Activated CD4-positive, alpha-beta T cell treated with anti-CD3 and anti-CD28 coated beads for 36 hours (primary cell): Measurements from ENCODE around the gene PLLP. TPM values are rescaled to one million over a fixed set of nuclear protein-coding genes. Genes with fewer than 3 reads are reported as not detected.
"Not testable (repeated sequence)": the region's sequence is repeated elsewhere in the genome, so short reads cannot be mapped to it uniquely, and the experiment has no call there.

Experiments
- ATAC-seq: fragments of 200-7000 bp; cut with Tn5 transposase; one replicate; pipeline ENCODE4 v1.10.0; 2021; ENCODE audit warnings: mild to moderate bottlenecking, moderate library complexity
- CTCF ChIA-PET: fragments of 350-600 bp; sonication (Branson Sonifier 250); formaldehyde crosslinking; loops from one replicate; lab custom pipeline; 2021; ENCODE audit warnings: antibody characterized with exemption; lab: Charles Lee
- POLR2A ChIA-PET: fragments of 350-600 bp; sonication (Branson Sonifier 250); formaldehyde crosslinking; loops from one replicate; lab custom pipeline; 2021; ENCODE audit warnings: antibody characterized with exemption, inconsistent platforms; lab: Charles Lee
- DNase-seq: peaks from one replicate; pipeline ENCODE4 v3.0.0-alpha.2; 2020
- H3K27ac Mint-ChIP-seq: one replicate; pipeline ENCODE4 v1.8.0; 2021; ENCODE audit warnings: mixed read lengths
- H3K27me3 Mint-ChIP-seq: one replicate; pipeline ENCODE4 v1.8.0; 2021; ENCODE audit warnings: mixed read lengths
- H3K36me3 Mint-ChIP-seq: one replicate; pipeline ENCODE4 v1.8.0; 2021; ENCODE audit warnings: low read depth, mixed read lengths
- H3K4me1 Mint-ChIP-seq: one replicate; pipeline ENCODE4 v1.8.0; 2021; ENCODE audit warnings: mixed read lengths
- H3K4me3 Mint-ChIP-seq: one replicate; pipeline ENCODE4 v1.8.0; 2021; ENCODE audit warnings: mild to moderate bottlenecking, moderate library complexity, mixed read lengths
- H3K9me3 Mint-ChIP-seq: one replicate; pipeline ENCODE4 v1.8.0; 2021; ENCODE audit warnings: low read depth, mixed read lengths
- intact Hi-C, 2 experiments: fragments of 100-400 bp; cut with DNase I in 1 of 2; cut with micrococcal nuclease in 1 of 2; formaldehyde crosslinking; loops; one replicate each; pipeline versions ENCODE4 v1.14.2 to v1.15.1; 2022 to 2024; cut with DNase I, micrococcal nuclease
- total RNA-seq, 2 experiments: library from RNA; stranded (reverse); gene quantifications; one replicate each; pipeline ENCODE4 v1.2.3, GENCODE V29; 2021

Gene PLLP
- total RNA-seq, 2 experiments from 2014 or later, result 0.30 to 0.33 TPM

- POLR2A ChIA-PET, result no interaction called here
- H3K27me3 Mint-ChIP-seq, result no peaks in the 10 kb centered on the region
Observed at GRCh38 chr16:57271867-57272495, 12.5 kb downstream of the PLLP start.

GRCh38 chr16:57271063-57271345, 13.5 kb downstream of the PLLP start:
- Mint-ChIP-seq H3K27me3 (no peaks in the 10 kb centered on the region), H3K4me1 (peaks cover 33% of the 10 kb centered on the region), H3K9me3 (no peaks in the 10 kb centered on the region), H3K27ac (no peak overlapping the region), H3K4me3 (no peak overlapping the region), H3K36me3 (no peaks in the 10 kb centered on the region)
- ChIA-PET POLR2A (no interaction called here), CTCF (no interaction called here)
- intact Hi-C loops, result no loop called here
- ATAC-seq (no peak), DNase-seq (no peak)

More at GRCh38 chr16:57271867-57272495, 12.5 kb downstream of the PLLP start:
- H3K4me3 Mint-ChIP-seq, result no peak overlapping the region
- no peak overlapping the region for H3K27ac Mint-ChIP-seq
- ATAC-seq (no peak), DNase-seq (no peak)
- no peaks in the 10 kb centered on the region for H3K9me3 Mint-ChIP-seq
- intact Hi-C loops, result no loop called here
- H3K36me3 Mint-ChIP-seq, result no peaks in the 10 kb centered on the region
- CTCF ChIA-PET, result interaction anchor here (0.7 kb wide), 1 partner anchor 716 kb away, joined by 3 read pairs; no protein-coding TSS in a partner anchor
- peaks cover 30% of the 10 kb centered on the region for H3K4me1 Mint-ChIP-seq

- ChIA-PET CTCF (no interaction called here), POLR2A (interaction anchor here (1.0 kb wide), 1 partner anchor 201 kb away, joined by 4 read pairs; no protein-coding TSS in a partner anchor)
- no peak for ATAC-seq
- Mint-ChIP-seq H3K27ac (no peak overlapping the region), H3K4me3 (no peak overlapping the region), H3K9me3 (no peaks in the 10 kb centered on the region), H3K27me3 (no peaks in the 10 kb centered on the region), H3K4me1 (peaks cover 38% of the 10 kb centered on the region), H3K36me3 (no peaks in the 10 kb centered on the region)
- intact Hi-C loops, result no loop called here
- DNase-seq, result no peak
Observed at GRCh38 chr16:57270221-57271062, 14.0 kb downstream of the PLLP start.

DNA sequence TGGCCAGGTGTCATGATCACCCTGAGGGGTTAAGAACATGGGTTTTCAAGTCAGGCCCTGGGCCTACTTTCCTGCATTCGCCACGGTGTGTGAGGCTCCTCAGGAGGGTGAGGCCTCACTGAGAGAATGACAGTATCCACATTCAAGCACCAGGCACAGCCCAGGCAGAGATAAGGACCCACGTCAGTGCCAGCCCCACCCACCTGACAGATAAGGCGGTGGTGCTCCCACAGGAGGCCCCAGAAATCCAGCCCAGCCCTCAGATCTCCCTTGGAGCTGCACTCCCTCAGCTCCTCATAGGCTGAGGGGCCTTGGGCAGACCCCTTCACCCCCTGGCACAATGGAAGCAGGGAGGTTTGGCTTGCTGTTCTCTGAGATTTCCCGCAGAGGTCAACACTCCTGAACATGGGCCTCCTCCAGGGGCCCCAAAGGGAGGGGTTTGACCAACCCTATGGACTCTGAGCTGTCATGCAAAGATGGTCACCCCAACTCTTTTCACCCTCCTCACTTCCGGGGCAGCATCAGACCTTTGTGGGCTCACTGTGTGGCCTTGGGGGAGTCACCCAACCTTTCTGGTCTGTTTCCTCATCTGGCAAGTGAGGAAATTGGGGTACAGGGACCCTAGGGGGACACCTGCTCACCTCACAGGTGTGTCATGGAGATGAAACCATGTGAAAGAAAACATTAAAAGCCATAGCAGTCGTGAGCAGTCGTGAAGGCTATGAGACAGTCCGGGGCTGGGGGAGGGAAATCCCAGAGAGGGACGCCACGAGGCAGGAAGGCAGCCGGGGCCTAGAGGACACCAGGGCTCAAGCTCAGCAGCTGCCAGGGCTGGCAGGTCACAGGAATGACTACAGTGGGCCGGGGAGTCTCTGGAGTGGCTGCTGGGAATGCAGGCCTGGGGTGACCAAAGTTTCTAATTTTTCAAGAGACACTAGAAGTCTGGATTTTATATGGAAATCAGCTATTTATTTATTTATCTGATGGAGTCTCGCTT, 15.4 kb downstream of the PLLP start:
- Mint-ChIP-seq H3K27me3 (no peaks in the 10 kb centered on the region), H3K27ac (peak overlapping the region; percentile 13), H3K4me3 (no peak overlapping the region), H3K4me1 (peaks cover 46% of the 10 kb centered on the region), H3K36me3 (no peaks in the 10 kb centered on the region), H3K9me3 (no peaks in the 10 kb centered on the region)
- ChIA-PET POLR2A (interaction anchor here (1.0 kb wide), 1 partner anchor 200 kb away, joined by 4 read pairs; no protein-coding TSS in a partner anchor), CTCF (interaction anchor here (0.8 kb wide), 1 partner anchor 9 kb away, joined by 3 read pairs; no protein-coding TSS in a partner anchor)
- ATAC-seq (no peak), DNase-seq (peak; percentile 33)
- intact Hi-C loops, result no loop called here

- H3K27ac Mint-ChIP-seq, intact Hi-C loops, DNase-seq, ATAC-seq, H3K4me3 Mint-ChIP-seq, H3K27me3 Mint-ChIP-seq, H3K9me3 Mint-ChIP-seq, H3K36me3 Mint-ChIP-seq: not testable (repeated sequence)
- CTCF ChIA-PET, result interaction anchor here (0.8 kb wide), 1 partner anchor 150 kb away, joined by 3 read pairs; no protein-coding TSS in a partner anchor
- H3K4me1 Mint-ChIP-seq, result peaks cover 46% of the 10 kb centered on the region
- POLR2A ChIA-PET, result interaction anchor here (0.5 to 0.6 kb wide), 2 partner anchors 70 to 81 kb away, joined by 3 to 5 read pairs; partner anchors contain the start of genes PSME3IP1 and RSPRY1
Observed at GRCh38 chr16:57267343-57267742, 17.1 kb downstream of the PLLP start.

DNA sequence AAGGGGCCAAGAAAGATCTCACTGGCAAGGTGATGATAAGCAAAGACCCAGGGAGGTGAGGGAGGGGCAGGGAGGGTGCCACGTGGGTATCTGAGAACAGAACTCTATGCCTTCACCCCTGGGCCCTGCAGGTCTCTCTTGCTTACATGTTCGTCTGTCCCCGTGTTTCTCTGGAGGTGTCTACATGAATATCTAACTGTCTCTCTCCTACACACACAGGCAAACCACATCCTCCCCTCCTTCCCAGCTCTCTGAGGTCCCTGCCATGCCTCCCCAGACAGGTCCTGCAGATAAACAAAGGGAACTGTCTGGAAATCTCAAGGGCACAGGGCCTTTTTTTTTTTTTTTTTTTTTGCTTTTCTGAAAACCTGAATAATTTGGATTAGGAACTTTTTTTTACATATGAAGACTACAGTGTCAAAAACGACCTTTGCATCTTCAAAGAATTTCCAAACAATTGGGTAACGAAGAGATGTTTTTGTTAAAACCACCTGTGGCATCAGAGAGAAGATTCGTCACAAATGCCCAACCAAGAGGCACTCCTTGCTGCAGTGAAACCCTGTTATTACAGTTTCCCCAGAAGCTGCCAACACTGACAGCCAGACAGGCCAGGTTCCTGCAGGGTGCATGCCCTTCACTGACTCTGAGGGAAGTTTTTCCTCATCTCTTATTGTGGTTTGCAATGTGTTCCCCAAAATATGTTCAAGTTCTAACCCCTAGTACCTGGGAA, 17.8 kb downstream of the PLLP start:
- H3K27ac Mint-ChIP-seq, result peak overlapping the region; percentile 59
- H3K4me1 Mint-ChIP-seq, result peaks cover 46% of the 10 kb centered on the region
- peak; percentile 76 for ATAC-seq
- intact Hi-C loops, result no loop called here
- no peaks in the 10 kb centered on the region for H3K9me3 Mint-ChIP-seq
- no peak overlapping the region for H3K4me3 Mint-ChIP-seq
- H3K36me3 Mint-ChIP-seq, result no peaks in the 10 kb centered on the region
- DNase-seq, result peak; percentile 59
- no peaks in the 10 kb centered on the region for H3K27me3 Mint-ChIP-seq
- POLR2A ChIA-PET, result interaction anchor here (0.5 to 0.6 kb wide), 2 partner anchors 69 to 81 kb away, joined by 3 to 5 read pairs; partner anchors contain the start of genes PSME3IP1 and RSPRY1
- CTCF ChIA-PET, result interaction anchor here (0.8 kb wide), 1 partner anchor 150 kb away, joined by 3 read pairs; no protein-coding TSS in a partner anchor

- Mint-ChIP-seq H3K4me1 (peaks cover 46% of the 10 kb centered on the region), H3K4me3 (no peak overlapping the region), H3K27me3 (no peaks in the 10 kb centered on the region), H3K9me3 (no peaks in the 10 kb centered on the region), H3K27ac (peak overlapping the region; percentile 59), H3K36me3 (no peaks in the 10 kb centered on the region)
- ChIA-PET POLR2A (no interaction called here), CTCF (interaction anchor here (0.7 kb wide), 1 partner anchor 14 kb away, joined by 3 read pairs; no protein-coding TSS in a partner anchor)
- no peak for ATAC-seq
- intact Hi-C loops, result no loop called here
- DNase-seq, result no peak
Observed at GRCh38 chr16:57265850-57266530, 18.5 kb downstream of the PLLP start.

DNA sequence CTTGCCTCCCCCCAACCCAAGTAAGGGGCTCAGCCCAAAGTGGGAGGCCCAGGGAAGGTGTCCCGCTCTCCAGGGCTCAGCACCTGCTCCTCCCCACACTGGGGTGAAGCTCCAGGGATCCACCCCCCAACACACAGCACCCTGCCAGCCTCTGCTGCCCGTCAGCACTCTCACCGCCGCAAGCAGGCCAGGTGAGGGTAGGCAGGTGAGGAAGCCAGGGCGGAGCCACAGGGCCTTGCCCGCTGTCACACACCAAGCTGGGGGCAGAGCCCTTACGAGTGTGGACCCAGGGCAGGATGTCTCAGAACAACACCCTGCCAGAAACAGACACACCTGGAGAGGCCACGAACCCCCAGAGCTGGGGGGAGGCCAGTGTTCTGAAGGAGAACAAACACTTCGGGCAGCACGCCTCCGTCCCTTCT, 19.5 kb downstream of the PLLP start:
- H3K27me3 Mint-ChIP-seq, result no peaks in the 10 kb centered on the region
- intact Hi-C loops, result no loop called here
- peaks cover 56% of the 10 kb centered on the region for H3K4me1 Mint-ChIP-seq
- ATAC-seq (no peak), DNase-seq (no peak)
- H3K27ac Mint-ChIP-seq, result no peak overlapping the region
- H3K9me3 Mint-ChIP-seq, result no peaks in the 10 kb centered on the region
- ChIA-PET POLR2A (interaction anchor here (0.6 kb wide), 1 partner anchor 333 kb away, joined by 3 read pairs; no protein-coding TSS in a partner anchor), CTCF (interaction anchor here (0.7 kb wide), 1 partner anchor 15 kb away, joined by 3 read pairs; no protein-coding TSS in a partner anchor)
- no peaks in the 10 kb centered on the region for H3K36me3 Mint-ChIP-seq
- H3K4me3 Mint-ChIP-seq, result no peak overlapping the region

DNA sequence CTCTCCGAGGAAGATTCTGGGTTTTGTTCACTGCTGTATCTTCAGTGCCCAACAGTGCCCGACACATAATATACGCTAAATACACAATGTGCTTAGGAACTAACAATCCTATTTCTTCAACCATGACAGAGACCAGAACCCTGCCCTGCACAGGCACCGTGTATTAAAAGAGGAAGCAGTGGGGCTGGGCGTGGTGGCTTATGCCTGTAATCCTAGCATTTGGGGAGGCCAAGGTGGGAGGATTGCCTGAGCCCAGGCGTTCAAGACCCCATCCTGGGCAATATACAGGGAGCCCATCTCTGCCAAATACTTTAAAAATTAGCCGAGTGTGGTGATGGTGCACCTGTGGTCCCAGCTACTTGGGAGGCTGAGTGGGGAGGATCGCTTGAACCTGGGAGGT, 20.1 kb downstream of the PLLP start:
- Mint-ChIP-seq H3K27ac (no peak overlapping the region), H3K27me3 (no peaks in the 10 kb centered on the region), H3K36me3 (no peaks in the 10 kb centered on the region), H3K4me3 (no peak overlapping the region), H3K4me1 (peaks cover 59% of the 10 kb centered on the region), H3K9me3 (no peaks in the 10 kb centered on the region)
- ChIA-PET CTCF (interaction anchor here (0.5 to 0.6 kb wide), 2 partner anchors 74 to 169 kb away, joined by 3 read pairs; no protein-coding TSS in a partner anchor), POLR2A (no interaction called here)
- ATAC-seq, result no peak
- DNase-seq, result no peak
- intact Hi-C loops, result no loop called here
